ENCODE measurements around the gene TMPRSS3. TPM values are rescaled to one million over a fixed set of nuclear protein-coding genes. Genes with fewer than 3 reads are reported as not detected.

Gene TMPRSS3
- total RNA-seq, 4 donors from 2014 or later = not detected

GRCh38 chr21:42340187-42341050 is 55.4 kb downstream of the TMPRSS3 start:
- no peak for TF ChIP-seq POLR2A (IDR thresholded peaks at IDR 0.05)
- TF ChIP-seq EP300 (IDR thresholded peaks at IDR 0.05) = no peak
- TF ChIP-seq CTCF (IDR thresholded peaks at IDR 0.05) = no peak
- Histone ChIP-seq H3K4me3 (no peak overlapping the region), H3K36me3 (no peaks in the 10 kb centered on the region), H3K27me3 (no peaks in the 10 kb centered on the region), H3K9me3 (no peaks in the 10 kb centered on the region), H3K4me1 (peaks cover 0 to 5% (median 0%) of the 10 kb centered on the region in 4 donors), H3K27ac (no peak overlapping the region)
- 73 to 83% methylated on average over 24 of the region's 24 CpGs for WGBS, 2 donors
- no peak for DNase-seq (ENCODE audit: low spot score in 2 of 2)

- no peak overlapping the region for H3K27ac ChIP-seq
- no peaks in the 10 kb centered on the region for H3K27me3 ChIP-seq
- H3K9me3 ChIP-seq = no peaks in the 10 kb centered on the region
- DNase-seq (ENCODE audit: low spot score in 2 of 2) = no peak
- no peak overlapping the region for H3K4me3 ChIP-seq
- no peaks in the 10 kb centered on the region for H3K36me3 ChIP-seq
- 90 to 91% methylated on average over 14 to 16 of the region's 17 CpGs for WGBS, 2 donors
- TF ChIP-seq EP300 (IDR thresholded peaks at IDR 0.05) (no peak), POLR2A (IDR thresholded peaks at IDR 0.05) (no peak), CTCF (IDR thresholded peaks at IDR 0.05) (no peak)
- peaks cover 0 to 5% (median 0%) of the 10 kb centered on the region in 4 donors for H3K4me1 ChIP-seq
Measured at GRCh38 chr21:42338729-42339715, 56.8 kb downstream of the TMPRSS3 start.

- 48 to 51% methylated on average over 17 to 21 of the region's 23 CpGs for WGBS, 2 donors
- Histone ChIP-seq H3K4me3 (no peak overlapping the region), H3K27me3 (no peaks in the 10 kb centered on the region), H3K27ac (no peak overlapping the region), H3K36me3 (no peaks in the 10 kb centered on the region), H3K9me3 (no peaks in the 10 kb centered on the region), H3K4me1 (peaks cover 0 to 5% (median 0%) of the 10 kb centered on the region in 4 donors)
- DNase-seq (ENCODE audit: low spot score in 2 of 2) = peak; percentile 42 to 79
- no peak for TF ChIP-seq EP300 (IDR thresholded peaks at IDR 0.05)
- peak; percentile 35 to 46 (median 44) for TF ChIP-seq CTCF (IDR thresholded peaks at IDR 0.05)
Measured at GRCh38 chr21:42337830-42338728, 57.8 kb downstream of the TMPRSS3 start.

- H3K27ac ChIP-seq = no peak overlapping the region
- no peak for TF ChIP-seq EP300 (IDR thresholded peaks at IDR 0.05)
- TF ChIP-seq POLR2A (IDR thresholded peaks at IDR 0.05) = no peak
- no peak for TF ChIP-seq CTCF (IDR thresholded peaks at IDR 0.05)
- no peak overlapping the region for H3K4me3 ChIP-seq
- no peaks in the 10 kb centered on the region for H3K27me3 ChIP-seq
- H3K4me1 ChIP-seq = peaks cover 0 to 5% (median 0%) of the 10 kb centered on the region in 4 donors
- 87 to 89% methylated on average over 4 of the region's 4 CpGs for WGBS, 2 donors
- no peaks in the 10 kb centered on the region for H3K36me3 ChIP-seq
- DNase-seq (ENCODE audit: low spot score in 2 of 2) = no peak
- peaks cover 0 to under 1% (median 0%) of the 10 kb centered on the region in 4 donors for H3K9me3 ChIP-seq
Measured at GRCh38 chr21:42337276-42337675, 58.6 kb downstream of the TMPRSS3 start.
